IPS DF 19.7 (cell line): Measurements from ENCODE around the gene RBM15B.
A peak's percentile ranks its signal among the peaks of the same experiment; 100 is the strongest.

Experiments
- DNase-seq: peaks from one replicate; pipeline ENCODE4 v3.0.0-alpha.2; 2013; ENCODE audit warnings: low read depth, low spot score

Gene RBM15B

DNA sequence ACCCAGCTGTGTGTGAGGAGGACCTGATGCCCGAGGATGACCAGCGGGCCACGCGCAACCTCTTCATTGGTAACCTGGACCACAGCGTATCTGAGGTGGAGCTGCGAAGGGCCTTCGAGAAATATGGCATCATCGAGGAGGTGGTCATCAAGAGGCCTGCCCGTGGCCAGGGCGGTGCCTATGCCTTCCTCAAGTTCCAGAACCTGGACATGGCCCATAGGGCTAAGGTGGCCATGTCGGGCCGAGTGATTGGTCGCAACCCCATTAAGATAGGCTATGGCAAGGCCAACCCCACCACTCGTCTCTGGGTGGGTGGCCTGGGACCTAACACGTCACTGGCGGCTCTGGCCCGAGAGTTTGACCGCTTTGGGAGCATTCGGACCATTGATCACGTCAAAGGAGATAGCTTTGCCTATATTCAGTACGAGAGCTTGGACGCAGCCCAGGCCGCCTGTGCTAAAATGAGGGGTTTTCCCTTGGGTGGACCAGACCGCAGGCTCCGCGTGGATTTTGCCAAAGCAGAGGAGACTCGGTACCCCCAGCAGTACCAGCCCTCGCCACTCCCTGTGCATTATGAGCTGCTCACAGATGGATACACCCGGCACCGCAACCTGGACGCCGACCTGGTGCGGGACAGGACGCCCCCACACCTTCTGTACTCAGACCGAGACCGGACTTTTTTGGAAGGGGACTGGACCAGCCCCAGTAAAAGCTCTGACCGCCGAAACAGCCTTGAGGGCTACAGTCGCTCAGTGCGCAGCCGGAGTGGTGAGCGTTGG, 1.5 kb downstream of the RBM15B start:
- no peak for DNase-seq

DNA sequence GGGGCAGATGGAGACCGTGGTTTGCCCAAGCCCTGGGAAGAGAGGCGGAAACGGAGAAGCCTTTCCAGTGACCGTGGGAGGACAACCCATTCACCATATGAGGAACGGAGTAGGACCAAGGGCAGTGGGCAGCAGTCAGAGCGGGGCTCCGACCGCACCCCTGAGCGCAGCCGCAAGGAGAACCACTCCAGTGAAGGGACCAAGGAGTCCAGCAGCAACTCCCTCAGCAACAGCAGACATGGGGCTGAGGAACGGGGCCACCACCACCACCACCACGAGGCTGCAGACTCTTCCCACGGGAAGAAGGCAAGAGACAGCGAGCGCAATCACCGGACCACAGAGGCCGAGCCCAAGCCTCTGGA, 2.0 kb downstream of the RBM15B start:
- DNase-seq = no peak

DNA sequence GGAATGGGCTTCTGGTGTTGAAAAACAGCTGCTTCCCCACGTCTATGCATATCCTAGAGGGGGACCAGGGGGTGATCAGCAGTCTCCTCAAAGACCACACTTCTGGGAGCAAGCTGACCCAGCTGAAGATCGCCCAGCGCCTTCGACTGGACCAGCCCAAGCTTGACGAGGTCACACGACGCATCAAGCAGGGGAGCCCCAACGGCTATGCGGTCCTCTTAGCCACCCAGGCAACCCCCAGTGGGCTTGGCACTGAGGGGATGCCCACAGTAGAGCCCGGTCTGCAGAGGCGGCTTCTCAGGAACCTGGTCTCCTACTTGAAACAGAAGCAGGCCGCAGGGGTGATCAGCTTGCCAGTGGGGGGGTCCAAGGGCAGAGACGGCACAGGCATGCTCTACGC, 2.5 kb downstream of the RBM15B start:
- DNase-seq = no peak

DNA sequence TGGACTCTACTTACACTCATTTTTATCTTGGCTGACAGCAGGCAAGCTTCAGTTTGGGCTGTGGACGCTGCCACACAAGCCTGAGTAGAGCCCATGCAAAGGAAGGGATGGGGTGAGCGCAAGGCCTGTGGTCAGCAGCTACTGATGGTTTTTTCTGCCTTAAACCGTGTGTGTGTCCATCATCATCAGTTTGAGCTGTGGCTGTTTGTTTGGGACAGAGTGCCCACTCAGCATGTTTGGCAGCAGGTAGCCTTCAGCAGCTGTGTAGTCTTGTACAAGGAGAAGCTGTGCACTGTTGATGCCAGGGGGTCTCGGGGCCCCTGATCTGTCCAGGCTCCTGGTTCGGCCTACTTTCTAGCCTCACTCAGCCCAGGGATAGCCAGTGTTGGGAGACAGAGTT, 3.5 kb downstream of the RBM15B start:
- no peak for DNase-seq

DNA sequence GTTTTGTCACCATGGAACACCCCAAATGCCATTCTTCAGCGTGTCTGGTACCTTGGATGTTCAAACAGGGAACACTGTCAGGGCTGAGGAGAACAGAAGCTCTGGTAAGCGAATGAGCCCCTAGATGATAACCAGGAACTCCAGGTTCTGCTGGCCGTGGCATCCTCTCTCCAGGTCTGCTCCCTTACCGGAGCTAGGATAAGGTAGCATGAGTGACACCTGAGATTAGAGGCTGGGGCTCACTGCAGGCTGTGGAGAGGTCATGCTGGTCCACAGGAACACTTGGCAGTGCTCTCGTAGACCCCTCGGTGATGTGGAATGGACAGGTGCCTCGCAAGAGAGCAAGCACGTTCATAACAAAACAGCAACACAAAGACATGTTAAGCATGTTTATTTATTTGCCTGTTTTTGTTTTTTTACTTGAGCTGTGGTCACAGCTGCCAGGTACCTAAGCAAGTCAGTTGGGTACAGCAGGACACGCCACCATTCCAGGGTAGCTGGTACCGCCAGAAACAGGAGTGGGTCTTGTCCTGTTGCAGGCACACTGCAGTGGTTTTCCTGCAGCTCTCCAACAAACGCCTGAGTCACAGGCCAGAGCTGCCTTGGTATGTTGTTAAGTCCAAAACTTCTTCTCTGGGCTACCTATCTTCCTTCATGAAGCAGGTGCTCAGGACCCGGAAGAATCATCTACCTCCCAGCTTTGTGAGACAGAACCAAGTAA, 4.6 kb downstream of the RBM15B start:
- no peak for DNase-seq

DNA sequence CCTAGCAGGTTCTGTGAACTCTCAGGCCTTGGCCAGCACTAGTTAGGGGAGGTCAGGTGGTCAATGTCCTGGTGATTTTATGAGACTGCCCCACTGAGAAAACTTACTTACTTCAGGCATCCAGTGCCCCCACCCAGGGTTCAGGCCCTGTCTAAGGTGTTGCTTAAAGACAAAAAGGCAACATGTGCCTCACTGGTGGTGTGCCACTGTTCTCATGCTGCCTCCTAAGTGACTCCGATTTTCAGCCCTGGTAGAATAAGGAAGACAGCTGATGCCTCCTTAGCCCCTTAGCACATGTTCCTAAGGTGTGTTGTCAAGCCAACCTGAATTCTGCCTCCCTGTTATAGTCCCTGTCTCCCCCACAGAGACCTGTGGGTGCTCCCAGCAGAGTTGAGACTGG, 5.3 kb downstream of the RBM15B start:
- DNase-seq = no peak

DNA sequence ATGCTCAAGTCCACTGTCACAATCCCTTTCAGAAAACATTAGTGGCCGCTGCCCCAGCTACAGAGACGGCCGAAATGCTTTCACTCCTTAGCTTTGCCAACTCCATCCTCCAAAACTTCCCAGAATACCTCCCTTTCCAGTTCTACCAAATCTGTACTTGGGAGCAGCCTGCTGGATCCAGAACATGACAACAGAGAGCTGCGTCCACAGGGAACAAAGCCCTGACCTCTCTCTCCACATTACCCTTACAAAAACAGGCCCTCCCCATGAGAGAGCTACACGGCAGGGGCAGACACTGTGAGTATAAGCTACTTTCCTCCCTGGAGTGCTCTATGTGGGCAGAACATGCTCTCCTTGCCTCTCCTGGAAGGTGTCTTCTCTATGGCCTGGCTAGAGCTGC, 6.3 kb downstream of the RBM15B start:
- no peak for DNase-seq

DNA sequence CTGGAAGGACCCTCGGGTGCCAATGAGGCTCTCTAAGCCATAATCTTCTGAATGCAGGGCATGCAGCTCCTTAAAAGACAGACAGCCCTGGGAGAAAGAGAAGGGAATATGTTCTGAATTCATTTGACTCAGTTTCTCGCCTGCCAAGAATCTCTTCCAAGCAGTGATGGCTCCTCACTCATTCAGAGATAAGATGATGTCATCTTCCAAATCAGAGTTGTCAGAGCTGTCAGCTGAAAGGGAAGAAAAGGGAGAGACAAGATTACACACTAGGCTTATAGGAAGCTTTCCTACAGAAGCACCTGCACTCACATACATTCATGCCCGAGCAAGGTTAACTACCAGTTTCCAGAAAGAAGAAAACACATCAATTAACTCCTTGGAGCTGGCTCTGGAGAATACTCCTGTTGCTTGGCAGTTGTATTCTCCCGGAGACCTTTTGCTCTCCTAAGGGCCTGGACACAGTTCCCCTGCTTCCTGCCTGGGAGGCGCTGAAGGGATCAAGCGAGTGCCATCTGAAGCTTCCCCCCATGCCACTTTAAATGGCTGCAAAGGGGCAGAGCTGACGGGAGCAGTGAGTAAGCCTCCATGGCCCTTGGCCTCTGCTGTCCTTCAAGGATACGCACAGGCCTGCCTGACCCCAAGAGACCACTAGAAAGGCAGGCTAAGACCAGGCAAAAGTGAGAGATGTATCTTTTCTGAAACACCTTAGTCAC, 7.7 kb downstream of the RBM15B start:
- no peak for DNase-seq

DNA sequence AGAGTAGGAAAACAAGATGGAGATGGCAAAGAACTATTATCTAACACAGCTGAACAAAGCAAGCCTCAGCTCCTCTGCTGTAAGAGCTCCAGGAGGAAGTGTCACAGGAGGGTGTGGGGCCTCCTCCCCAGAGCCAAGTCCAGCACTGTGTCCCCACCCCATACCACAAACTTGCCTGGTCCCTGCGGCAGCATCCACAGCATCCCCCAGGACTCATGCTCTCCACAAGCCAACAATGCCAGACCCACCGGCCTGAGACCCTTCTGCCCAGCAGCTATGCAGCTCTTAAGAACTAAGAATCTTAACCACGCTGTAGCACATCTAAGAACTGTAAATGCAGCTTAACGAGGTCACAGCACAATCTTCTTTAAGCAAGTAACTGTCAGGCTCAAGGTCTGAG, 9.1 kb downstream of the RBM15B start:
- no peak for DNase-seq

DNA sequence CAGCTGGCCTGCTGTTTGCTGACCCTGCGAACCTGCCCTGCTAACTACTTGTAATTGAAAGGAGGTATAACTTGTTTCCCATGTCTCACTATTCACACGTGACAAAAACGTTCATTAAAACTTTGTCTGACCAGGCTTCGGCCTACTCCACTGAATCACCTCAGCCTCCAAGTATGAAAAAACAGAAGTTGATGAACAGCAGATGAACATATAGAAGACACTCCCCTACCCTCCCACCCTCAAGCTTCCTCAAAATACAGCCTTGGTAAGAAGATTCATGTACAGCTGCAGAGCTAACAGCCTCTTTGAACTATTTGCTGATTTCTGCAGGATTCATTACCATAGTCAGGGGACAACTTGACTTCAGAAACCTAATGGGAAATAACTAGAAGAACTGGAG, 10.7 kb downstream of the RBM15B start:
- DNase-seq = no peak

DNA sequence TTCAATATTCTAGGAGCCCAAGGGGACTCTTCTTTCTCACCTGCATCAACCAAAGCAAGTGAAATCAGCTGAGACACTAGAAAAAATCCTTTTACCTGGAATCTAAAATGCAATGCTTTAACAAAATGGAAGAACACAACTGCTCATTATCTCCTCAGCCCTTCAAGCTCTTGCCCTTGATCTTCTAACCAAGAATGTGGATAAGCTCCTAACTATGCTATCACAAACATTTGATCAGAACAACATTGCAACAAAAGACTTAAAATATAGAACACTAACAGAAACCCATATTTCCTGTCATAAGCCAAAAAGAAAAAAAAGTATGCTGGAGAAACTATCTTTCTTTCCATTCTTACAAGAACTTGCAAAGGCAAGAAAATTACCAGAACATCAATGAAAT, 12.6 kb downstream of the RBM15B start:
- DNase-seq = no peak

DNA sequence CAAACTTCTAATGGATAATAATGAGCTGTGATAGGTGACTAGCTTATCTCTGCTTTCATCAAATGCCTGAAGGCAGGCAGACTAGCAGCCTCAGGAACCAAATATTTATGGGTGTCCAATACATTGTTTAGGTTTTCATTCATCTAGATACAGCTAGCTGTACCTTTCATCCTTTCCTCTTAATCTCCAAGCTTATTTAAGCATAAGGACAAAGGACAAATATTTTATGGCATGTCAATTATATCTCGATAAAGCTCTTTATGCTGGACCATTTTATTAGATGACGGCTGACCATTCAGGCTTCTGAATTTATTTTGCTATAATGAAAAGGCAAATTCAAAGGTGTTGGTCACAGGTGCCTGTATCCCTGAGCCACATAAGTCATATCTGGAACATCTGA, 16.9 kb downstream of the RBM15B start:
- DNase-seq = no peak

DNA sequence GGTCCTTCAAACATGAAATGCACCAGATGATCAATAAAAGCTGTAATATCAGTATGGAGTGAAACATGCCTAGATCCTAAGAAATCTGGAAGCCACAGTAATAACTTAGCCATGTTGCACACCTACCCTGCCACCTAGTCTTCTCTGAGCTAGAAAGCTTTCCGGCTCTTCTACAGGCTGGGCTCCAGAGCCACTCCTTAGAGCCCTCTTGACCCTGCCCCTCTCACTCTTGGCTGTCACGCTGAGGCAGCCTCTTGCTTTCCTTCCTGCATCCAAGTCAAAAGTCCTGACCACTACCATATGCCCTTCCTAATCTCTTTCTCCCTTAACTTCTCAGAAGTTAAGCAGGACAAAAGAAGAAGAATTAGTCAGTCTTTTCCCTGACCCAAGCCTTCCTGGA, 17.7 kb downstream of the RBM15B start:
- DNase-seq = no peak

DNA sequence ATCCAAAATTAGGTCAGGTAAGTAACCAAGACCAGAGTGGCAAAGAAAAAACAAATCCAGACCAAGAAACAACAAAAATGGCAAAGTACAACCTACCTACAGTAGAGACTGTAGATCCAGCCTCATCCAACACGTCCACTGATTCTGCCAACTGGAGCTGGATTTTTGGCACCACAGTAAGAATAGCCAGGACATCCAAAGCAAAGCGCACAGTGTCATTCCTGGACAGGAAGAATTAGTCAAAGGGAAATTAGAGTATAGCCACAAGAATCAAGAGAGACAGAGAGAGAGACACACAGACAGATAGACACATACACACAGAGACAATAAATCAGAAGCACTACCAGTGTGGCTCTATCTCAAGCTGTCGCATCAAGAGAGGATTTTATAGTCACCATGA, 31.1 kb downstream of the RBM15B start:
- no peak for DNase-seq

DNA sequence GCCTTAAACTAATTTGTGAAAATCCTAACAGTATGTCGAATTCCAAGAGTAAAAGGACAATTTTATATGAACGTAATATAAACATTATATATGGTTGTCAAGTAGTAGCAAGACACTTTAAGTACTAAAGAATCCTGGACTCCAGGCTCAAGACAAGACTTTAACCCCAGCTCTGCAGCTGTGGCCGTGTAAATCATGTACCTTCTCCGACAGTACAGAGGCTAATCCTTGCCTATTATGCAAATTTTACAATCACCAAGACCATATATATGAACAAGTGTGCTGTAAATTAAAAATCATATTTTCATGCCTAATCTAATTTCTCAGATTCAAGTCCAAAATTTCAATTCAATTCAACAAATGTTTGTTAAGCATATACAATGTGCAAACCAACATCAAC, 35.8 kb downstream of the RBM15B start:
- no peak for DNase-seq

DNA sequence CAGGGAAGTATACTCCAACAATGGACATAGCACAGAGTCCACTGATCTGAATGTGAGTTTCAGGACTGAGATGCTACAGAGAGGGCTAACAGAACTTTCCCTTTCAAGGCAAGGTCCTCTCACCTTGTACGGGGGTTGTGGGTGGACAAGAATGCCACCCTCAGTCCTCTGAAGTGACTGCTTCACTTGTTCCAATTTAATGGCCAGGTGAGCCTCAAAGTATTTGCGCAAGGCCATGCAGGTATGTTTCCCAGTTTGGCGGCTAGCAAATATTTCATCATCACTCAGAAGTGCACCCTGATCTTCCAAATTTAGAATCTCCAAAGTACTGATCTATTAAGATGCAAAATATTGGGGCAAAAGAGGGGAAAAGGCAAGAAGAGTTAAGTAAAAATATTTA, 38.1 kb downstream of the RBM15B start:
- no peak for DNase-seq

DNA sequence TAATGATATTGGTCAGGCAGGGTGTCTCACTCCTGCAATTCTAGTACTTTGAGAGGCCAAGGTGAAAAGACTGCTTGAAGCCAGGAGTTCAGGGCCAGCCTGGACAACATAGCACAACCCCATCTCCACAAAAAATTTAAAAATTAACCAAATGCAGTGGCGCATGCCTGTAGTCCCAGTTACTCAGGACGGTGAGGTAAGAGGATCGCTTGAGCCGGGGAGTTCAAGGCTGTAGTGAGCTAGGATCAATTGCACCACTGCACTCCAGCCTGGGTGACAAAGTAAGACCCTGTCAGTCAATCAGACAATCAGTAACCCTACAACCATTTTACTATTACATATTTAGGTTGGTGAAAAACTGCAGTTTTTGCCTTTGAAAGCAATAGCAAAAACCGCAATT, 43.0 kb downstream of the RBM15B start:
- no peak for DNase-seq

DNA sequence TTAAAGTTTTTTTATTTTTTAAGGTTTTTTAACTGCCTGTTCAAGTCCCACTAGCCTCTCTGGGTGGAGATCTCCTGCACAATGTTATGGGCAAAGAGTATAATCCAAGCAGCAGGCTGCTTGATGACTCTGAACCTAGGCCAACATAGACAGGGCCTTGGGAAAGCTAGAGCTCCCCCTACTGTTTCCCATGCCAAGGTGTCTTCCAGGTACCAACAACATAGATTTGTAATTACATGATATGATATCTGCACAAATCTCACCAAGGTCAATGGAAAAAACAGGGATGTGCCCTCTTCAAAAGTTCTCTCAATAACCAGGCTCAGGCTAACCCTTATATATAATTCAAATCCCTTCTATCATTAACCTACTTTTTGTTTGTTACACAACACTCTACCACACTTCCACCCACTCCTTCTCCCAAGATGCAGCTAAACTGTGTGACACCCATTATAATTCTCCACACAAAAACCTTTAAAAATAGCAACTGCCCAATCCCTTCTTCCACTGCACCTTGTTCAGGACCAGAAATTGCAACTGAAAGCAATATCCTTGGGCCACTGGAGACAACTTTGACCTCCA, 43.8 kb downstream of the RBM15B start:
- DNase-seq = peak; percentile 25

DNA sequence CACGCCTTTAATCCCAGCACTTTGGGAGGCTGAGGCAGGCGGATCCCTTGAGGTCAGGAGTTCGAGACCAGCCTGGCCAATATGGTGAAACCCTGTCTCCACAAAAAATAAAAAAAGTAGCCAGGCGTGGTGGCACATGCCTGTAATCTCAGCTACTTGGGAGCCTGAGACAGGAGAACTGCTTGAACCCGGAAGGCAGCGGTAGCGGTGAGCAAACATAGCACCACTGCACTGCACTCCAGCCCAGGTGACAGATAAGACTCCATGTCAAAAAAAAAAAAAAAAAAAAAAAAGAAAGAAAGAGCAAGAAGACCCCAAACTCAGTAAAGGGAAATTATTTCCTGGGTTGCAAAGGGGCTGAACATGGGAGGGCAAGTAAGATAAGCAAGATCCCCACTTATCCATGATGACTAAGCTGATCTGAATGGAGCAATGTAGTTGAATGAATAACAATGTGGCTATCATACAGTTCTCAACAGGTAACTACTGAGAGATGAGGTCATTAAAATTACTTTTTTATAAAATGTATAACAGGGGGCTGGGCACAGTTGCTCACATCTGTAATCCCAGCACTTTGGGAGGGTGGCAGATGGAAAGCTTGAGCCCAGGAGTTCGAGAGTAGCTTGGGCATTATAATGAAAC, 46.0 kb downstream of the RBM15B start:
- no peak for DNase-seq

DNA sequence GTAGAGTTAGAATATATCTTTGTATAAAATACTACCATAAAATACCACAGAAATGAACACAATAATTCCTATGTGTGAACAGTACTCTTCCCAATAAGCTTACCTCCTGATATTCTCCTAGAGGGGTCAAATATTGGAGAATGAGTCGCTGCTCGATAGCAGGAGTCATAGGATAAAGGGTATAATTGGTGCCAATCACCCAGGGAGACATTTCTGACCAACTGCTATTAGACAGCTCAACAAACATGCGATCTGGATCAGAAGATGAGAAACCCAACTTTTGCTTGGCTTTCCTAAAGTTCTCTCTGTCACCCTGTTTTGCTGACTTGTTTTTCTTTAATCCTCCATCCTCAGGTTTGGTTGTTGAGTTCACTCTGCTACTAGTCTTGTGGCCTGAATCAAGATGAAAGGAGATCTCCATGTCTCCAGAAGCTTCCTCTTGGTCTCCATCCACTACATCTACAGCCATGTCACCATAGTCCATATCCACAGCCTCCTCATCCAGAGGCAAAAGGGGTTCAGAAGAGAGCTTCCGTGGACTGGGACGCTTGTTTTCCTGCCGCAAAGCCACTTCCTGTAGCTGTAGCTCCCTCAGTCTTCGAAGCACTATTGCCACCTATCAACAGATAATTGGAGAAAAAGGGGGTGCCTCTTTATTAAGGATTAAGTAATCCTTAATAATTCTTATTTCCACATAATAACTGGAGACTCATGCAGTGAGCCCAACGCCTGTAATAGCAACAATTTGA, 50.4 kb downstream of the RBM15B start:
- DNase-seq = no peak

DNA sequence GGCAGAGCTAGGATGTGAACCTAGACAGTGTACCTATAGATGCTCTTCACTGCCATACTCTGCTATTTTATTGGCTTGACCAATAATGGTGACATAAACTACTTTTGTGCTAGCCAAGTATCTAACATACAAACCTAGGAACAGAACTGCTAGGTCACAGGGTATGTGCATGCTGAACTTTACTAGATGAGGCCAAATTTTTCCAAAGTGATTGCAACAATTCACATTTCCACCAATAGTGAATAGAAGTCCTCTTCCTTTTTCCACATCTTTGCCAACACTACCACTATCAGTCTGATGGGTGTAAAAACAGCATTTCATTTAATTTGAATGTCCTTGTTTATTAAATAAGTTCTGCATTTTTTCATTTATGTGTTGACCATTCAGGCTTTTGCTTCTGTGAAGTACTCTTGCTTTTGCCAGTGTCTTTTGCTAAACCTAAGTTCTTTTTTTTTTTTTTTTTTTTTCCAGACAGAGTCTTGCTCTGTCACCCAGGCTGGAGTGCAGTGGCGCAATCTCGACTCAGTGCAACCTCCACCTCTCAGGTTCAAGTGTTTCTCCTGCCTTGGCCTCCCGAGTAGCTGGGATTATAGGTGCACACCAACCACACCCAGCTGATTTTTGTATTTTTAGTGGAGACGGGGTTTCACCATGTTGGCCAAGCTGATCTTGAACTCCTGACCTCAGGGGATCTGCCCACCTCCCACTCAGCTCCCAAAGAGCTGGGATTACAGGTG, 54.6 kb downstream of the RBM15B start:
- DNase-seq = no peak
